Effector CD8-positive, alpha-beta T cell (primary cell): Measurements from ENCODE around the gene HSPA1L.
"Not testable (repeated sequence)": the region's sequence is repeated elsewhere in the genome, so short reads cannot be mapped to it uniquely, and the experiment has no call there.

ENCODE experiments used
- DNase-seq: peaks from one replicate; lab custom pipeline; 2025; lab: John Stamatoyannopoulos, UW

The HSPA1L gene

DNA sequence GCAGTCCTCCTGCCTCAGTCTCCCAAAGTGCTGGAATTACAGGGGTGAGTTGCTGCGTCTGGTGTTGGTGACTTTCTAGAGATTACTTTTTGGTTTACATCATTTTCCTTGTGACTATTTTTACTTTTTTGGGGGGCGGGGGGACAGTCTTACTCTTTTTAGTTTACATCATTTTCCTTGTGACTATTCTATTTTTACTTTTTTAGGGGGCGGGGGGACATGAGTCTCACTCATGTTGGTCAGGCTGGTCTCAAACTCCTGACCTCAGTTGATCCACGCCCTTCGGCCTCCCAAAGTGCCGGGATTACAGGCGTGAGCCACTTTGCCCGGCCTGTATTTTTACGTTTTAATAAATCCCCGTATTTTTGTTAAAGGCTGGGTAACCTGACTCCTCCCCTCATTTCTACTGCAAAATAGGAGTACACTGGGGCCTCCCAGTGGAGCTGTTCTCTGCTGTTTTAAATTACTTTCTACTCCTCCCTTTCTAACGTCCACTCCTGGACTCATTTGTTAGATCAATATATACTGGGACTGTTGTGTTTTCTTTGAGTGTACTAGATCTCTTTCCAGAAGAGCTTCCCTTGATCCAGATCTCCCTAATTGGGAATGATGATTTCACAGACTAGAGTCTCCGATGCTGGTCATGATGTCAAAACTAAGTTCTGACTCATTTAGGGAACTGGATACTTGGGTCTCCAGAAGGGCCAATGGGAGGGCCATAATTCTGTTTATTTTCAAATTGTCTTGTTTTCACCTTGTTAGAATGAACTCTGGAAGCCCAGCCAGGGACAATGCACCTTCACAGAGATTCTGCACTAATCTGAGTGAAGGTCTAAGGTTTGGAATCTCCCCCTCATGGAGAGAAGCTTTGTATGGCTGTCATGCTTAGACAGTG lies 21.6 kb upstream of the HSPA1L start:
- DNase-seq, result no peak

- DNase-seq, result no peak
These were observed 21.0 kb upstream of the HSPA1L start for GRCh38 chr6:31836047-31836473.

DNA sequence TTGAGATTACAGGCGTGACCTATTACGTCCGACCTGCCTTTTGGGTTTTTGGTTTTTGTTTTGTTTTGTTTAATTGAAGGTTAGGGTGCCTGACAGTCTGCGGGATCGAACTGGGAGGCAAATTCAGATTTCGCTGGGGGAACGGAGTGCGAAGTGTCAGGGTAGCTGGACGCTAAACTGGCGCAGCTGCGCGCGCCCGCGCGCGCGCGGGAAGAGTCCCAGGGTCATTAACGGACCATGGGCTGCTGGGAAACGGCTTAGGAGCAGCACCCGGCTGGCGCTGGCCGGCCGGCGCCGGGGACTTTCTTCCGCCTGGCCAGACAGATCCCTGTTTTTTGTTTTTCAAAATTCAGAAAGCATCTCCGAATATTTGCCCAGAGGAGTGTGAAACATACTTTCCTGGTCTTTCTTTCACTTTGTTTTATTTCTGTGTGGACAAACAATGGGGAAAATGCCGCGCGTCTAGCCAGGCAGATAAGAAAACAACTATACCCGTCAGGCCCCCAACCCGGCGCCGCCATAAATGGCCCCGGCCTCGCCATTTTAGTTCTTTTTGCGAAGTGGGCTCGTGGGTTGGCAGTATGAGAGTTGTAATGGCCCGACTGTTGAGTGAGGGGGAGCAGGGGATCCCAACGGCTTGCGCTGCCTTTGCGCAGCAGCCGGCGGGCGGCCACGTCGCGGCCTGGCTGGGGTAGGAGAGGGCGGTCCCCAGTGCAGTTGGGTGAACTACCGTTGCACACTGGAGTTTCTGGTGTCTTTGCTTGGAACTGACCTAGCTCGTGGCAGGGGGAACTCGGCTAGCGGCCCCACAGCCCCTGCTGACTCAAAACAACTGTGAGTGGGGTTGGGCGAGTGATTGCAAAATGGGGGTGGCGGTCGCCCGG lies 19.5 kb upstream of the HSPA1L start:
- peak; percentile 66 for DNase-seq

DNA sequence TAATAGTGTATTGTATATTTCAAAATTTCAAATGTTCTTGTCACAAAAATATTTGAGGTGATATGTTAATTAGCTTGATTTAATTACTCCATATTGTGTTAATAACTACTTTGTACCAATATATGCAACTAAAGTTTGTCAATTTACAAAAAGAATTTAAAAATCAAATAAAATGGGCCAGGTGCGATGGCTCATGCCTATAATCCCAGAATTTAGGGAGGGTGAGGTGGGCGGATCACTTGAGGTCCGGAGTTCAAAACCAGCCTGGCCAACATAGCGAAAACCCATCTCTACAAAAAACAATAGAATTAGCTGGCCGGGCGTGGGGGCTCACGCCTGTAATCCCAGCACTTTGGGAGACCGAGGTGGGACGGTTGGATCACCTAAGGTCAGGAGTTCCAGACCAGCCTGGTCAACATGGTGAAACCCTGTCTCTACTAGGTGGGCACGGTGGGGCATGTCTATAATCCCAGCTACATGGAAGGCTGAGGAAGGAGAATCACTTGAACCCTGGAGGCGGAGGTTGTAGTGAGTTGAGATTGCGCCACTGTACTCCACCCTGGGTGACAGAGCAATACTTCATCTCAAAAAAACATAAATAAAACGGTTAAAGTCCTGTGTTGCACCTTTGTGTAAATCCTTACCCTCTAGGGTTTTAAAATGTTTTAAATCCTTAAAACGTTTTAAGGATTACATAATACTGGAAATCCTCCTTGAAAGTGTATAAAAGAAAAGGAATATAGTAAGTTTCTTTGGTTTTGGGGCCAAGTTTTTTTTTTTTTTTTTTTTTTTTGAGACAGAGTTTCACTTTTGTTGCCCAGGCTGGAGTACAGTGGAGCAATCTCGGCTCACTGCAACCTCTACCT lies 16.5 kb upstream of the HSPA1L start:
- no peak for DNase-seq

DNA sequence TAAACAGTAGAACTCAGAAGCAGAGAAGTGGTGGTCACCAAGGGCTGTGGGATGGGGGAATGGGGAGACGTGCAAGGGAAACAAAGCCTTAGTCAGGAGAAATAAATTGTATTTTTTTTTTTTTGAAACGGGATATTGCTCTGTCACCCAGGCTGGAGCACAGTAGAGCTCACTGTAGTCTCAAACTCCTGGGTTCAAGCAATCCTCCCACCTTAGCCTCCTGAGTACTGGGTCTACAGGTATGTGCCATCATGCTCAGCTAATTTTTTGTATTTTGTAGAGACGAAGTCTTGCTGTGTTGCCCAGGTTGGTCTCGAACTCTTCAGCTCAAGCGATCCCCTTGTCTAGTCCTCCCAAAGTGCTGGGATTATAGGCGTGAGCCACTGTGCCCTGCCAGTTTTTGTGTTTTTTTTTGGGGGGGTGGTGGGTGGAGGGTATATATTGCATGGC lies 15.8 kb upstream of the HSPA1L start:
- DNase-seq, result no peak

GRCh38 chr6:31829633-31830283 lies 14.7 kb upstream of the HSPA1L start:
- DNase-seq, result no peak

- DNase-seq, result peak; percentile 80
These were observed 12.4 kb upstream of the HSPA1L start, which contains the start of gene HSPA1B for GRCh38 chr6:31827286-31828079. Gene HSPA1B, plus strand, starts transcription at chr6:31827738. Its CDS starts 213 bp downstream, at chr6:31827951.

DNA sequence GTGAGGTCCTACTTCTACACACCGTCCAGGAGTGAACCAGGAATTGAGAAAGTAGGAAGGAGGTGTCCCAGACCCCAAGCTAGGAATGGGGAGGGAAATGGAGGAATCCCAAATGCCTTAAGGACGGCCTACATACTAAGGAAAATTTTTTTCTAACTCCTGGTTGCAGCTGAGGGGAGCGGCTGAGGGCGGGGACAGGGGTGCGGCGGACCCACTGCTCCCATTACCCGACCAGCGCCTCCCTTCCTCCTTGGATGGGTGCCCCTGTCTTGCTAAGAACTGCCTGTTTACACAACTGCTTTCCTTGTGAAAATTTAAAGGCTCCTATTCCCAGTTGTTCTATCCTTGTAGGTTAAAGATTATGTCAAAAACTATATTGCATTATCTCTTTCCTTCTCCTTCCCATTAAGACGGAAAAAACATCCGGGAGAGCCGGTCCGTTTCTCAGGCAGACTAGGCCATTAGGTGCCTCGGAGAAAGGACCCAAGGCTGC lies 11.8 kb upstream of the HSPA1L start:
- DNase-seq, result no peak

- no peak for DNase-seq
These were observed 10.5 kb upstream of the HSPA1L start for GRCh38 chr6:31825553-31825952.

- DNase-seq, result not testable (repeated sequence)
These were observed 8.6 kb upstream of the HSPA1L start for GRCh38 chr6:31823592-31824196.

- peak; percentile 46 for DNase-seq
These were observed 7.1 kb upstream of the HSPA1L start for GRCh38 chr6:31822036-31822821.

- DNase-seq, result no peak
These were observed 6.4 kb upstream of the HSPA1L start for GRCh38 chr6:31821301-31822035.

GRCh38 chr6:31820399-31820798 lies 5.3 kb upstream of the HSPA1L start:
- not testable (repeated sequence) for DNase-seq

- no peak for DNase-seq
These were observed 4.8 kb upstream of the HSPA1L start for GRCh38 chr6:31819871-31820299.

GRCh38 chr6:31817929-31818511 lies 2.9 kb upstream of the HSPA1L start:
- not testable (repeated sequence) for DNase-seq

DNA sequence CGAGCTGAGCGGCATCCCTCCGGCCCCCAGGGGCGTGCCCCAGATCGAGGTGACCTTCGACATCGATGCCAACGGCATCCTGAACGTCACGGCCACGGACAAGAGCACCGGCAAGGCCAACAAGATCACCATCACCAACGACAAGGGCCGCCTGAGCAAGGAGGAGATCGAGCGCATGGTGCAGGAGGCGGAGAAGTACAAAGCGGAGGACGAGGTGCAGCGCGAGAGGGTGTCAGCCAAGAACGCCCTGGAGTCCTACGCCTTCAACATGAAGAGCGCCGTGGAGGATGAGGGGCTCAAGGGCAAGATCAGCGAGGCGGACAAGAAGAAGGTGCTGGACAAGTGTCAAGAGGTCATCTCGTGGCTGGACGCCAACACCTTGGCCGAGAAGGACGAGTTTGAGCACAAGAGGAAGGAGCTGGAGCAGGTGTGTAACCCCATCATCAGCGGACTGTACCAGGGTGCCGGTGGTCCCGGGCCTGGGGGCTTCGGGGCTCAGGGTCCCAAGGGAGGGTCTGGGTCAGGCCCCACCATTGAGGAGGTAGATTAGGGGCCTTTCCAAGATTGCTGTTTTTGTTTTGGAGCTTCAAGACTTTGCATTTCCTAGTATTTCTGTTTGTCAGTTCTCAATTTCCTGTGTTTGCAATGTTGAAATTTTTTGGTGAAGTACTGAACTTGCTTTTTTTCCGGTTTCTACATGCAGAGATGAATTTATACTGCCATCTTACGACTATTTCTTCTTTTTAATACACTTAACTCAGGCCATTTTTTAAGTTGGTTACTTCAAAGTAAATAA lies 2.2 kb upstream of the HSPA1L start:
- DNase-seq, result not testable (repeated sequence)

DNA sequence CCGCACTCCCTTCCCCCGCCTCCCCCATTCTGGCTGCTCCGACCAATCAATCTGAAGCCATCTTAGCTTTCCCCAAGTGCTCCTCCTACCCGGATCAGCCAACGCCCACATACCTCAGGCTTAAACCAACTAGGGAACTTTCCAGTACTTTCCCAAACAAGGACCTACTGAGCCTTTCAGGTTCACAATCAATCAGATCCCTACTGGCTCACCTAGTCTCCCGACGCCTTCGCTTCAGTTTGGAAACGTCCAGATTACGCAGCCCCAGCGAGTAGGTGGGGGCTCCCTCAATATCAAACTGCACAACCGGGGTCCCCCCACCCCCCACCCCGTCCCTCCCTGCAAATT lies 432 bp downstream of the HSPA1L start:
- DNase-seq, result peak; percentile 69
